KBM-7 (cell line): ENCODE measurements around the gene USP25.
"Not testable (repeated sequence)": the region's sequence is repeated elsewhere in the genome, so short reads cannot be mapped to it uniquely, and the experiment has no call there.

Source experiments
- DNase-seq: peaks from one replicate; pipeline ENCODE4 v3.0.0-alpha.2; 2015
- in situ Hi-C: fragments of 300-500 bp; cut with MboI; formaldehyde crosslinking; loops from 2 replicates; pipeline ENCODE4 v1.14.3; 2020; ENCODE audit warnings: low sequenced_read_pairs, low pct_unique_long_range_greater_than_20kb, mixed read lengths

Gene USP25

GRCh38 chr21:15729346-15729673 is 472 bp upstream of the USP25 start:
- no peak for DNase-seq
- in situ Hi-C loops = no loop called here

DNA sequence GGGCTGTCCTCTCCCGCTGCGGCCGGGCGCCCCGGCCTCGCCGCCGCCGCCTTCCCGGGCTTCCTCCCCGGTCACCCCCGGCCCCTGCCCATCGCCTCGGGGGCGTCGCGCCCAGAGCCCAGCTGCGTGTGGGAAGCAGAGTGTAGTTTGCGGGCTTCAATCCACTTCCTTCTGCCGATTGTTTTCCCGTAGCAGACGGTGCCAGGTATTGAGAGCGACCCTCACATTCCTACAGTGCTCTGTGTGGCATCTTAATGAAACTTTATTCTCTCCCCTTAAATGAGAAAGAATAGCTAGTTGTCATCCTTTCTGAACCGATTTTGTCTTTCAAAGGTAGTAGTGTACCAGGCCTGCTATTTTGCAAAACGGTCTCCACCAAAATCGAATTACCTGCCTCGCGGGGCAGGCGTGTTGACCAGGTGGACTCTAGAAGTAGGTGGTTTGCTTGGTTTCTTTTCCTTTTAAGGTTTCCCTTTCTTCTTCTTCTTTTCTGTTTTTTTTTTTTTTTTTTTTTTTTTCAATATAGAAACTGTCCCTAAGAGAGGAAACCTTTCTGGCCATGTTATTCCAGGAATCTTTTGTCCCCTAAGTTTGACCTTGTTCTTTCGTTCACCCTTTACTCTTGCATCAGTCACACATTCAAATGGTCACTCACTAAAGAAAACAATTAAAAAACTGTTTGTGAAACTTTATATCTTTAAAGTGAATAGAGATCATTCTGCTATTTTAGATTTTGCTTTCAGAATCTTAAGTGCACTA is 881 bp downstream of the USP25 start:
- DNase-seq = peak; percentile 64
- in situ Hi-C loops = no loop called here

- no peak for DNase-seq
- in situ Hi-C loops = no loop called here
Observed at GRCh38 chr21:15731243-15731613, 1.4 kb downstream of the USP25 start.

- DNase-seq = peak; percentile 68
- in situ Hi-C loops = no loop called here
Observed at GRCh38 chr21:15732290-15732995, 2.7 kb downstream of the USP25 start.

- no peak for DNase-seq
- in situ Hi-C loops = no loop called here
Observed at GRCh38 chr21:15732996-15733329, 3.2 kb downstream of the USP25 start.

DNA sequence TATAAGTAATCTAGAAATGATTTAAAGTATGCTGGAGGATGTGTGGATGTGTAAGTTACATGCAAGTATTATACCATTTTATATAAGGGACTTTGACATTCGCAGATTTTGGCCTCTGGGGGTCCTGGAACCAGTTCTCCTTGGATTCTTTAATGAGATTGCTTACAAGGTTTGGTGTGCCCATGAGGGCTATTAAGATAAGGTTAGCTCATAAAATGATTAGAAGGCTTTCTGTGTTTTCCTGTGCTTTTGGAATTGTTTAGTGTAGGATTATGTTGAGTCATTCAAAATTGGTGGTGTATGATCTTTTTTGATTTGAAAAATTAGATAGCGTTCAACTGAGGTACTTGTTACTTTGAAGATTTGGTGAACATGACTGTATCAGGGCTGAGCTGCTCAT is 5.6 kb downstream of the USP25 start:
- in situ Hi-C loops = no loop called here
- no peak for DNase-seq

DNA sequence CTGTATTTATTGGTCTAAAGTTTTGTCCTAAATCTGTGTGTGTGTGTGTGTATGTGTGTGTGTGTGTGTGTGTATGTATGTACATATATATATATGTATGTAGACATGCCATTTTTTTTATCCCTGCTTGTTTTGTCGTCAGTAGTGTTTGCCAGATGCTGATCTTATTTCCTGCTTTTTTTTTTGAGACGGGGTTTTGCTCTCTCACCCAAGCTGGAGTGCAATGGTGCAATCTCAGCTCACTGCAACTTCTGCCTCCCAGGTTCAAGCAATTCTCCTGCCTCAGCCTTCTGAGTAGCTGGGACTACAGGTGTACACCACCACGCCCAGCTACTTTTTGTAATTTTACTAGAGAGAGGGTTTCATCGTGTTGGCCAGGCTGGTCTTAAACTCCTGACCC is 6.1 kb downstream of the USP25 start:
- DNase-seq = peak; percentile 46
- in situ Hi-C loops = not testable (repeated sequence)

DNA sequence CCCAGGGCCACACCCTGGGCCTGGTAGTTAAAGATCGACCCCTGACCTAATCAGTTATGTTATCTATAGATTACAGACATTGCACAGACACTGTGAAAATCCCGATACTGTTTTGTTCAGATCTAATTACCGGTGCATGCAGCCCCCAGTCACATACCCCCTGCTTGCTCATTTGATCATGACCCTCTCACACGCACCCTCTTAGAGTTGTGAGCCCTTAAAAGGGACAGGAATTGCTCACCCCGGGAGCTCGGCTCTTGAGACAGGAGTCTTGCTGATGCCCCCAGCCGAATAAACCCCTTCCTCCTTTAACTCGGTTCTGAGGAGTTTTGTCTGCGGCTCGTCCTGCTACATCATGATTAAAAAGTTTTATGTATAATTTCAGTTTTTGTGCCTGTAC is 9.0 kb downstream of the USP25 start:
- in situ Hi-C loops, DNase-seq: not testable (repeated sequence)

GRCh38 chr21:15740383-15740782 is 10.6 kb downstream of the USP25 start:
- DNase-seq = no peak
- in situ Hi-C loops = no loop called here

- DNase-seq = no peak
- in situ Hi-C loops = no loop called here
Observed at GRCh38 chr21:15741510-15741909, 11.7 kb downstream of the USP25 start.

DNA sequence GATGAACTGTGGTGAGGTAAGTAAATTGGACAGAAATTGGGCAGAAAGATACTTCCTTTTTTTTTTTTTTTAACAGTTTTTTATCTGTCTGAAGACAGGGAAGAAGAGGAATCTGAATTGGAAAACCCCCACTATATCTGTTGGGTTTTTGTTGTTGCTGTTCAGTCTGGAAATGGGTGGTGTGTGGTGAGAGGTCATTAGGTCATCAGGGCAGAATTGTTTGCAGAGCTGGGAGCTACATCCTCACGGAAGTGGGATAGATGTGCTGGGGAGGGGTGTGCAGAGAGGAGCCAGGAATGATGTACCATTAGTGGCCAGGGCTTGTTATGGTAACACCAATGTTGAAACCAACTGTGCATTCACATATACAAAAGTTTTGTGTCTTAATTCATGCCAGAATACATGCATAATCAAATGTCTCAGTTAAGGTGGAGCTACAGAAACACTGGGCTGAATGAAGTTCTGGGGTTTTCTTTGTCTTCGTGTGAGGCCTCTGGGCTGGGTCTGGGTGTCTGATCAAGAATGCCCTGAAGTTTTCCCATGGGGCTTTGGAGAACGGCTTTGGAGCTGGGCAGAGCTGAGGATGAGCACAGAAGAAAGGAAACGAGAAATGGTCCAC is 12.4 kb downstream of the USP25 start:
- DNase-seq = peak; percentile 63
- in situ Hi-C loops = no loop called here

DNA sequence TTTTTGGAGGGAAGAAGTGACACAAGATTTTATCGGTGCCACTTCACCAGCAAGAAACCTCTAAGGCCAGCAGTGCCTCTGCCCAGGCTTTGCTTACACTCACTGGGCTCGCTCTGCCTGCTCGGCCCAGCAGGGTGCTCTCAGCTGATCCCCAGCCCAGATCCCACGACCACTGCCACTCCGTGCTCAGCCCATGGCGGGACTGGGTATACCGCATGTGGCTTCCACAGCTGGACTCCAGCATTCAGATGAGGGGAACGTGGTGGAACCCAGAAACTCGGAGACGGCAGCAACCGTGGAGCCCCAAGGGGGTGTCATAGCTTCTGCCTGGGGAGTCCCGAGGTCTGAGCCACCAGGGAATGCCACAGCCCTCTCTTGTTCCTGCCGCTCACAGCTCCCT is 12.9 kb downstream of the USP25 start:
- in situ Hi-C loops = no loop called here
- no peak for DNase-seq

DNA sequence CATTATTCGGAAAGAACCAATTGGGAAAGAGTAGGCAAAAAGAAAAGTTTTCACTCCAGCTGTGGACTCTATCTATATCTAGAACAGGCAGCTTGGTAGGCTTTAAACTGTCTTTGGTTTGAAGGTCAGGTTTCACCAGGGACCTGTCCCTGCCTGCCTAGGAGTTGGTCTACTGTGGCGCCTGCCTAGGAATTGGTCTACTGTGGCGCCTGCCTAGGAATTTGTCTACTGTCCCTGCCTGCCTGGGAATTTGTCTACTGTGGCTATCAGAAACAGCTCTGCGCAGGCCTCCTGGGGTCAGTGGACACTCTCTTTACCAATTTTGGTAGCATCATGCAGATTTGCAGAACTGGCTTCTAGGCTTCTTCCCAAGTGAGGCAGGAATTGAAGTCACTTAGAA is 13.8 kb downstream of the USP25 start:
- no peak for DNase-seq
- in situ Hi-C loops = no loop called here

DNA sequence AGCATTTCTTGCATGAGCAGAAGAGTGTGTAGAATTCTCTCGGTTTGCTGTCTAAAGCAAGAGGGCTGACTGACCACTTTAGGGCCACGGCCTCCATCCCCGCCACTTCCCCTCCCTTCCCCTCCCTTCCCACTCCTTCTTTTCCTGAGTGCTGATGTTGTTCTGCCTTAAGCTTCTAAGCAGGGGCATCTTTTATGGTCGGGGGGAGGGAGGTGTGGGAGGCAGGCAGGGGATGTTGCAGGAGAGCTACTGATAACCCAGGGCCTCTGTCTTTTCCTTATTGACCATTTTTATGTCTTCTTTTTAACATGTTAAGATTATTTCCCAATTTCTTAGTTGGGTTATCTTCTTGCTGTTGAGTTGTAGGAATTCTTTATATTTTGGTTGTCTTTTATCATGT is 15.1 kb downstream of the USP25 start:
- in situ Hi-C loops = no loop called here
- DNase-seq = no peak

GRCh38 chr21:15748586-15748985 is 18.8 kb downstream of the USP25 start:
- DNase-seq = no peak
- in situ Hi-C loops = no loop called here

DNA sequence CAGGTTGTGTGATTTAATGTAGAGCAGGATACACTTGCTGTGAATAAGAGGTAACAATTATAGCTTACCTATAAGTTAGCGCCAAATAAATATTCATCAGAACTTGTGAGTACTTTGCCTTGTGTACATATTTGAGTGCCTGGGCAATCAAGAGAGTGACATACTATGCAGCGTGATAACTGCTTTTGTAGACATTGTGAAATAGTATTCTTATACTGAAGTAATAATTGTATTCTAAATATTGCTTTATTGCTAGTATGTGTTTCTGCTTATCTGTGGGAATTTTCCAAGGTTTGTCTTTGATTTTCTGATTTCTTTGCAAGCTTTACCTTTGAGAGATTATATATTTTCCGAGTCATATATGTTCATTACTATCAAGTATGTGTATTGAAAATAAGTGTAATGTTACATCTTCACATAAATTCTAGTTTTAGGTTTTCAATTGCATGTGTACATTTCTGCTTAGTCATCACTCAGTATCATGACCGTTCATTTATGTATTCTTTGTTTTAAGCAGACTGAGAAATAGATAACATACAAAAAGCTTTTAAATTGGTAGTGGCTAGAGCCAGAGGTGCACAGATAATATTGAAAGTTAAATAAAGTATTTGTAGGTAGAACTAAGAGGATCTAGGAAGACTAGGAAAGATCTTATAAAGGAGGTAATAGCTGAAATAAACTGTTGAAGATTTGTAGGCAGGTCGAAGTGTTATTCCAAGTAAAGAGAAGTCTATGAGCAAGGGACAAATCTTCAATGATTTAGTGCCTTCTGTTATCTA is 19.5 kb downstream of the USP25 start:
- in situ Hi-C loops = no loop called here
- no peak for DNase-seq

GRCh38 chr21:15749861-15750159 is 20.0 kb downstream of the USP25 start:
- in situ Hi-C loops = no loop called here
- no peak for DNase-seq

GRCh38 chr21:15751037-15751436 is 21.3 kb downstream of the USP25 start:
- DNase-seq = no peak
- in situ Hi-C loops = no loop called here

DNA sequence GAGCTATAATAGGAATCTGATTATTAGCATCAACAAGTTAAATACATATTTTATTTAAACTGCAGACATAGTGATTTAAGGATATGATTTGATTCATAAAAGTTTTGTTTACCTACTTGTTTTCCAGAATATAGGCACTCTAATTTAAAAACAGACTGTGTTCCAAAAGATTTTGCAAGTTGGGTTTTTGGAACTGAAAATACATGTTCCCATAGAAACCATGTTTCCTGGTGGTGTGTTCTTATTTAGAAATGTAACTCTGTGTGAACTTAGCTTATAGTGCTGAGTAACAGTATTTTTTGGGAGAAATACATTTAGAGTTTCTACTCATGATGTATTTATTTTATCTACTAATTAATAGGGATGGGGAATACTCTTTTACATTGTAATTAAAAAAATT is 21.8 kb downstream of the USP25 start:
- no peak for DNase-seq
- in situ Hi-C loops = no loop called here

DNA sequence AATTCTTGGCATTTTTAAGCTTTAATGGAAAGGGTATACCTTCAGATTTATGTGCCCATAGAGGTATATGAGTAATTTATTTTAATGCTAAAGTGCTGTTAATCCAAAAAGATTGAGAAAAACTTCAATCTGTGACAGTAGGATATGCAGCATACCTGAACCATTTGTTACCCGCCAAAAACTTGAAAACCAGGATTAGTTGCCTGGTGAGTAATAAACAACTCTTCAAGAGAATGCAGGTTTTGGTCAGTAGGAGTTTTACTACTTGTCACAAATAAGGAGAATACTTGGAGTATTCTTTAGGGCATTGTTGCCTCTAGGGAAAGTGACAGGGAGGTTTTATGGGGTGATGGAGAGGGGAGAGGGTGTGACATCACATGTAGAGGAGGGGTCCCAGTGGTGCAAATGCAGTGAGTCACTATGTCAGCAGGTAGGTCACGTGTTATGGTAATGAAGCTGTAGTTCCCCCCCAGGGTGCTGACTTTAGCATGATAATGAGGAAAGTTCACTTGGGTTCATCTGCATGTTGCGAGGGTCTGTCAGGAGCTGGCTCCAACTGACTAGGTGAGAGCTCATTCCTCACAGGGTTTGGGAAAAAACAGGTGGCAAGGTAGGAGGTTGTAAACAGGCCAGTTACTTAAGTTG is 23.1 kb downstream of the USP25 start:
- DNase-seq = no peak
- in situ Hi-C loops = no loop called here
